ENCODE measurements around the gene CHMP1A.
A peak's percentile ranks its signal among the peaks of the same experiment; 100 is the strongest.
"Not testable (repeated sequence)": the region's sequence is repeated elsewhere in the genome, so short reads cannot be mapped to it uniquely, and the experiment has no call there.

The CHMP1A gene

GRCh38 chr16:89700649-89701424 is 43.3 kb upstream of the CHMP1A start:
- DNase-seq (ENCODE audit: low read depth), result peak; percentile 32
- TF ChIP-seq CTCF (IDR thresholded peaks at IDR 0.05; ENCODE audit: low read length, missing control alignments), result no peak
- peak overlapping the region; percentile 74 for H3K4me3 ChIP-seq (replicated peaks; ENCODE audit: low read depth, low read length)

- DNase-seq (ENCODE audit: low read depth), result peak; percentile 98
- H3K4me3 ChIP-seq (replicated peaks; ENCODE audit: low read depth, low read length), result peak overlapping the region; percentile 74
- peak; percentile 49 for TF ChIP-seq CTCF (IDR thresholded peaks at IDR 0.05; ENCODE audit: low read length, missing control alignments)
Observed at GRCh38 chr16:89700100-89700648, 42.7 kb upstream of the CHMP1A start.

- DNase-seq (ENCODE audit: low read depth), result not testable (repeated sequence)
- peak overlapping the region; percentile 22 for H3K4me3 ChIP-seq (replicated peaks; ENCODE audit: low read depth, low read length)
Observed at GRCh38 chr16:89699629-89700099, 42.2 kb upstream of the CHMP1A start.

GRCh38 chr16:89698717-89699116 is 41.2 kb upstream of the CHMP1A start:
- H3K4me3 ChIP-seq (replicated peaks; ENCODE audit: low read depth, low read length); DNase-seq (ENCODE audit: low read depth): not testable (repeated sequence)

- DNase-seq (ENCODE audit: low read depth), result no peak
- no peak overlapping the region for H3K4me3 ChIP-seq (replicated peaks; ENCODE audit: low read depth, low read length)
- no peak for TF ChIP-seq CTCF (IDR thresholded peaks at IDR 0.05; ENCODE audit: low read length, missing control alignments)
Observed at GRCh38 chr16:89697616-89698331, 40.3 kb upstream of the CHMP1A start.

- no peak overlapping the region for H3K4me3 ChIP-seq (replicated peaks; ENCODE audit: low read depth, low read length)
- DNase-seq (ENCODE audit: low read depth), result no peak
- TF ChIP-seq CTCF (IDR thresholded peaks at IDR 0.05; ENCODE audit: low read length, missing control alignments), result no peak
Observed at GRCh38 chr16:89697161-89697615, 39.7 kb upstream of the CHMP1A start.

- TF ChIP-seq CTCF (IDR thresholded peaks at IDR 0.05; ENCODE audit: low read length, missing control alignments), result no peak
- H3K4me3 ChIP-seq (replicated peaks; ENCODE audit: low read depth, low read length), result no peak overlapping the region
- no peak for DNase-seq (ENCODE audit: low read depth)
Observed at GRCh38 chr16:89696670-89697128, 39.2 kb upstream of the CHMP1A start.

Measured in fibroblast of pulmonary artery (primary cell).